ENCODE measurements around the gene MYO3B. TPM values are rescaled to one million over a fixed set of nuclear protein-coding genes. Genes with fewer than 3 reads are reported as not detected.

Gene MYO3B
- polyA plus RNA-seq, 1 of the 3 experiments (the other 2 are of a cell fraction), result not detected

DNA sequence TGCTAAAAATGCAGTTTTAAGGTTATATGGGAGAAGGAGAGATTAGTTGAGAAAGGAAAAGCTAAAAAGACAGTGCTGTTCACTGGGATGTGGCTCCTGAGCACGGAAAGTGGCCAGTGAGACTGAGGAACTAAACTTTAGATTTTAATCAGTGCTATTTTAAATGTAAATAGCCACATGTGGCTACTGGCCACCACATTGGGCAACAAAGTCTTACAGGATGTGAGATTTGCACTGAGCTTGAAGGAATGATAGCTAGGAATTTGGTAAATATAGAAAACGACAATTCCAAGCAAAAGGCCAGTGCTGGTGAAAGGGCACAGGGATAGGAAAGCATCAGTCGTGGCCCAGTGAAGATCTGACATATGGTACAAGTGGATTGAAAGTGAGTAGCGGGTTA is 523.1 kb downstream of the MYO3B start:
- POLR2A ChIA-PET, result no interaction called here
- H4K20me1 ChIP-seq (ENCODE audit: insufficient read depth), result no peaks in the 10 kb centered on the region
- no peak for TF ChIP-seq RFX5 (IDR thresholded peaks at IDR 0.05; ENCODE audit: low read length)
- TF ChIP-seq MEF2A (IDR thresholded peaks at IDR 0.05; ENCODE audit: borderline replicate concordance, low read depth), result no peak
- TF ChIP-seq GABPA (IDR thresholded peaks at IDR 0.05; ENCODE audit: low read depth), result no peak
- no peak for TF ChIP-seq FOXM1 (IDR thresholded peaks at IDR 0.05; ENCODE audit: low read depth)
- TF ChIP-seq GATA2 (CRISPR knock-in tag; IDR thresholded peaks at IDR 0.05), result no peak
- TF ChIP-seq EP300 (IDR thresholded peaks at IDR 0.05; ENCODE audit: borderline replicate concordance in 1 of 2, low read depth in 1 of 2, low read length in 1 of 2), result no peak
- TF ChIP-seq RXRA (IDR thresholded peaks at IDR 0.05; ENCODE audit: borderline replicate concordance, low read depth), result no peak
- TF ChIP-seq ELF1 (IDR thresholded peaks at IDR 0.05), result no peak
- no peak for TF ChIP-seq TAF1 (IDR thresholded peaks at IDR 0.05; ENCODE audit: borderline replicate concordance, low read depth, low read length)
- no peak for TF ChIP-seq POLR2AphosphoS5 (IDR thresholded peaks at IDR 0.05; ENCODE audit: low read depth, low read length)
- TF ChIP-seq, protein P1, sequence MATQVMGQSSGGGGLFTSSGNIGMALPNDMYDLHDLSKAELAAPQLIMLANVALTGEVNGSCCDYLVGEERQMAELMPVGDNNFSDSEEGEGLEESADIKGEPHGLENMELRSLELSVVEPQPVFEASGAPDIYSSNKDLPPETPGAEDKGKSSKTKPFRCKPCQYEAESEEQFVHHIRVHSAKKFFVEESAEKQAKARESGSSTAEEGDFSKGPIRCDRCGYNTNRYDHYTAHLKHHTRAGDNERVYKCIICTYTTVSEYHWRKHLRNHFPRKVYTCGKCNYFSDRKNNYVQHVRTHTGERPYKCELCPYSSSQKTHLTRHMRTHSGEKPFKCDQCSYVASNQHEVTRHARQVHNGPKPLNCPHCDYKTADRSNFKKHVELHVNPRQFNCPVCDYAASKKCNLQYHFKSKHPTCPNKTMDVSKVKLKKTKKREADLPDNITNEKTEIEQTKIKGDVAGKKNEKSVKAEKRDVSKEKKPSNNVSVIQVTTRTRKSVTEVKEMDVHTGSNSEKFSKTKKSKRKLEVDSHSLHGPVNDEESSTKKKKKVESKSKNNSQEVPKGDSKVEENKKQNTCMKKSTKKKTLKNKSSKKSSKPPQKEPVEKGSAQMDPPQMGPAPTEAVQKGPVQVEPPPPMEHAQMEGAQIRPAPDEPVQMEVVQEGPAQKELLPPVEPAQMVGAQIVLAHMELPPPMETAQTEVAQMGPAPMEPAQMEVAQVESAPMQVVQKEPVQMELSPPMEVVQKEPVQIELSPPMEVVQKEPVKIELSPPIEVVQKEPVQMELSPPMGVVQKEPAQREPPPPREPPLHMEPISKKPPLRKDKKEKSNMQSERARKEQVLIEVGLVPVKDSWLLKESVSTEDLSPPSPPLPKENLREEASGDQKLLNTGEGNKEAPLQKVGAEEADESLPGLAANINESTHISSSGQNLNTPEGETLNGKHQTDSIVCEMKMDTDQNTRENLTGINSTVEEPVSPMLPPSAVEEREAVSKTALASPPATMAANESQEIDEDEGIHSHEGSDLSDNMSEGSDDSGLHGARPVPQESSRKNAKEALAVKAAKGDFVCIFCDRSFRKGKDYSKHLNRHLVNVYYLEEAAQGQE (IDR thresholded peaks at IDR 0.05; ENCODE audit: low read depth, low read length), result no peak
- TF ChIP-seq NFIC (IDR thresholded peaks at IDR 0.05; ENCODE audit: borderline replicate concordance), result no peak
- no peak for DNase-seq
- no peak overlapping the region for H3K4me3 ChIP-seq (ENCODE audit: low read depth in 2 of 2, low read length in 1 of 2)
- H2AFZ ChIP-seq (ENCODE audit: low read depth), result no peak overlapping the region
- 7% methylated on average over 4 of the region's 4 CpGs for WGBS (ENCODE audit: low lambda C conversion rate)
- no peaks in the 10 kb centered on the region; the same call in 1 of the 2 replicates for H3K27me3 ChIP-seq (ENCODE audit: insufficient read depth)
- H3K9ac ChIP-seq, result no peak overlapping the region
- no peaks in the 10 kb centered on the region for H3F3A ChIP-seq (replicated peaks; ENCODE audit: insufficient read depth)
- H3K9me3 ChIP-seq, result no peaks in the 10 kb centered on the region
- H3K36me3 ChIP-seq (replicated peaks in 1 of 2; ENCODE audit: control insufficient read depth in 1 of 2, insufficient read depth in 2 of 2, low read length in 1 of 2), result no peaks in the 10 kb centered on the region
- H3K79me2 ChIP-seq (ENCODE audit: insufficient read depth), result no peaks in the 10 kb centered on the region
- H3K4me2 ChIP-seq, result no peak overlapping the region
- H3K9me2 ChIP-seq, result no peaks in the 10 kb centered on the region
- H3K27ac ChIP-seq (ENCODE audit: low read depth in 2 of 2, low read length in 1 of 2), result no peak overlapping the region
- CTCF ChIA-PET, result interaction anchor here (0.9 to 2.1 kb wide), 5 partner anchors 11 to 465 kb away, joined by 3 to 9 read pairs (median 3); no protein-coding TSS in a partner anchor
- H3K4me1 ChIP-seq (ENCODE audit: control insufficient read depth in 1 of 2, insufficient read depth in 2 of 2, low read depth in 1 of 2, low read length in 1 of 2), result no peaks in the 10 kb centered on the region

DNA sequence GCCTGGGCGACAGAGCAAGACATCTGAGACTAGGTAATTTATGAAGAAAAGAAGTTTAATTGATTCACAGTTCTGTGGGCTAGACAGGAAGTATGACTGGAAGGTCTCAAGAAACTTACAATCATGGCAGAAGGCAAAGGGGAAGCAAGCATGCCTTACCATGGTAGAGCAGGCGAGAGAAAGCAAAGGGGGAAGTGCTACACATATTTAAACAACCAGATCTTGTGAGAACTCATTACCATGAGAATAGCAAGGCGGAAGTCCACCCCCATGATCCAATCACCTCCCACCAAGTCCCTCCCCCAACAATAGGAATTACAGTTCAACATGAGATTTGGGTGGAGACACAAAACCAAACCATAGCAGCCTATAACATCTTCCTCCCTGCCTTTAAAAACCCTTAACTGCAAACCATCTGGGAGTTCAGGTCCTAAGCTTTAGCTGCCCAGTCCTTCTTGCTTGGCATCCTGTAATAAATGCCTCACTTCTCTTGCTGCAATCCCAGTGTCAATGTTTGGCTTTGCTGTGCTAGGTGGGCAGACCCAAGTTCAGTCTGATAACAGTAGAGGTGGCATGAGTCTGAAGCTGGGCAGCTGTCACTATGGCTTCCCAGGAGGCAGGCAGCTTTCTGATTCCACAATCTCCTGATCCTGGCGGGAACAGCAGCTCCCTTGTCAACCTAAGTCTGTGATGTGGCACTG is 526.0 kb downstream of the MYO3B start:
- Histone ChIP-seq H3K27ac (ENCODE audit: low read depth in 2 of 2, low read length in 1 of 2) (no peak overlapping the region), H3K4me2 (no peak overlapping the region), H3K36me3 (replicated peaks in 1 of 2; ENCODE audit: control insufficient read depth in 1 of 2, insufficient read depth in 2 of 2, low read length in 1 of 2) (no peaks in the 10 kb centered on the region), H3F3A (replicated peaks; ENCODE audit: insufficient read depth) (no peaks in the 10 kb centered on the region), H3K9ac (no peak overlapping the region), H2AFZ (ENCODE audit: low read depth) (no peak overlapping the region), H4K20me1 (ENCODE audit: insufficient read depth) (no peaks in the 10 kb centered on the region), H3K4me3 (ENCODE audit: low read depth in 2 of 2, low read length in 1 of 2) (no peak overlapping the region), H3K27me3 (ENCODE audit: insufficient read depth) (peaks cover 15% of the 10 kb centered on the region; the same call in 1 of the 2 replicates), H3K4me1 (ENCODE audit: control insufficient read depth in 1 of 2, insufficient read depth in 2 of 2, low read depth in 1 of 2, low read length in 1 of 2) (no peaks in the 10 kb centered on the region), H3K9me3 (no peaks in the 10 kb centered on the region), H3K79me2 (ENCODE audit: insufficient read depth) (no peaks in the 10 kb centered on the region), H3K9me2 (no peaks in the 10 kb centered on the region)
- ChIA-PET POLR2A (no interaction called here), CTCF (interaction anchor here (0.7 kb wide), 1 partner anchor 12 kb away, joined by 3 read pairs; no protein-coding TSS in a partner anchor)
- DNase-seq, result no peak
- TF ChIP-seq RAD21 (IDR thresholded peaks at IDR 0.05; ENCODE audit: low read length) (no peak), EP300 (IDR thresholded peaks at IDR 0.05; ENCODE audit: borderline replicate concordance in 1 of 2, low read depth in 1 of 2, low read length in 1 of 2) (no peak), RCOR1 (IDR thresholded peaks at IDR 0.05; ENCODE audit: low read length) (no peak), GATA2 (CRISPR knock-in tag; IDR thresholded peaks at IDR 0.05) (no peak), USF2 (IDR thresholded peaks at IDR 0.05; ENCODE audit: borderline replicate concordance, low read depth, low read length) (no peak)
- TF ChIP-seq, protein P1 (IDR thresholded peaks at IDR 0.05; ENCODE audit: low read depth, low read length), result no peak
- 17% methylated on average over 4 of the region's 4 CpGs for WGBS (ENCODE audit: low lambda C conversion rate)

Data from SK-N-SH (cell line).